HG03575 (cell line): Measurements from ENCODE around the gene PTPN5.

ENCODE experiments used
- ATAC-seq: cut with Tn5 transposase; IDR thresholded peaks from one replicate; pipeline ENCODE4 v1.9.1; 2021; ENCODE audit not compliant: unreplicated experiment, insufficient number of reproducible peaks, low FRiP score; ENCODE audit errors: extremely low read depth

Gene PTPN5

GRCh38 chr11:18749681-18750319 lies 41.8 kb downstream of the PTPN5 start:
- ATAC-seq, result no peak

GRCh38 chr11:18748766-18749365 lies 42.7 kb downstream of the PTPN5 start:
- no peak for ATAC-seq

- ATAC-seq, result no peak
These were observed 46.3 kb downstream of the PTPN5 start for GRCh38 chr11:18745251-18745650.

GRCh38 chr11:18743900-18744514 lies 47.6 kb downstream of the PTPN5 start:
- no peak for ATAC-seq

- ATAC-seq, result no peak
These were observed 48.2 kb downstream of the PTPN5 start for GRCh38 chr11:18743365-18743764.

- no peak for ATAC-seq
These were observed 49.8 kb downstream of the PTPN5 start for GRCh38 chr11:18741783-18742182.

- no peak for ATAC-seq
These were observed 51.9 kb downstream of the PTPN5 start for GRCh38 chr11:18739685-18740084.

GRCh38 chr11:18737642-18738041 lies 54.0 kb downstream of the PTPN5 start:
- no peak for ATAC-seq

- ATAC-seq, result no peak
These were observed 54.9 kb downstream of the PTPN5 start for GRCh38 chr11:18736590-18737148.

- no peak for ATAC-seq
These were observed 58.4 kb downstream of the PTPN5 start for GRCh38 chr11:18733202-18733601.

GRCh38 chr11:18731949-18732821 lies 59.4 kb downstream of the PTPN5 start:
- no peak for ATAC-seq

GRCh38 chr11:18731441-18731840 lies 60.2 kb downstream of the PTPN5 start:
- no peak for ATAC-seq

- no peak for ATAC-seq
These were observed 61.6 kb downstream of the PTPN5 start for GRCh38 chr11:18730020-18730419.

- no peak for ATAC-seq
These were observed 62.2 kb downstream of the PTPN5 start for GRCh38 chr11:18729426-18729825.

GRCh38 chr11:18728658-18729057 lies 62.9 kb downstream of the PTPN5 start:
- ATAC-seq, result no peak

GRCh38 chr11:18727479-18728236 lies 63.9 kb downstream of the PTPN5 start:
- ATAC-seq, result no peak

- no peak for ATAC-seq
These were observed 65.6 kb downstream of the PTPN5 start, which contains the start of gene IGSF22 for GRCh38 chr11:18726040-18726439. Gene IGSF22, minus strand, starts transcription at chr11:18726188. Its CDS starts 1,952 bp downstream, at chr11:18724236.

GRCh38 chr11:18723991-18724390 lies 67.6 kb downstream of the PTPN5 start:
- ATAC-seq, result no peak

- no peak for ATAC-seq
These were observed 69.3 kb downstream of the PTPN5 start for GRCh38 chr11:18722293-18722637.
